D721Med (cell line): Measurements from ENCODE around the gene UBE2Z.
"Not testable (repeated sequence)": the region's sequence is repeated elsewhere in the genome, so short reads cannot be mapped to it uniquely, and the experiment has no call there.

Source experiments
- DNase-seq: peaks from one replicate; pipeline ENCODE4 v3.0.0; 2011; ENCODE audit warnings: low spot score; ENCODE audit not compliant: insufficient read length
- FAIRE-seq: peaks from 2 replicates; lab custom pipeline; 2011; peaks lifted over from hg19 to GRCh38; lab: Jason Lieb, UNC
- CTCF ChIP-seq: IDR thresholded peaks from 2 replicates; pipeline ENCODE4 v1.5.1; 2012; ENCODE audit warnings: mild to moderate bottlenecking, control low read depth; ENCODE audit not compliant: insufficient read depth; ENCODE audit errors: missing control alignments

The UBE2Z gene

GRCh38 chr17:48933035-48933434 lies 24.8 kb downstream of the UBE2Z start:
- FAIRE-seq = no peak
- no peak for TF ChIP-seq CTCF

GRCh38 chr17:48944515-48945260 lies 36.5 kb downstream of the UBE2Z start, which contains the start of gene SNF8:
Gene SNF8, minus strand, starts transcription at chr17:48944842. Its CDS starts 108 bp downstream, at chr17:48944734.
- no peak for FAIRE-seq
- no peak for TF ChIP-seq CTCF
- peak; percentile 97 for DNase-seq

More at GRCh38 chr17:48933035-48933434, 24.8 kb downstream of the UBE2Z start:
- no peak for DNase-seq

GRCh38 chr17:48945261-48945651 lies 37.0 kb downstream of the UBE2Z start:
- DNase-seq, FAIRE-seq: not testable (repeated sequence)

- no peak for DNase-seq
- no peak for TF ChIP-seq CTCF
- FAIRE-seq = no peak
These were observed 43.4 kb downstream of the UBE2Z start for GRCh38 chr17:48951572-48951971.

GRCh38 chr17:48952904-48953303 lies 44.7 kb downstream of the UBE2Z start:
- no peak for FAIRE-seq

GRCh38 chr17:48954300-48954755 lies 46.1 kb downstream of the UBE2Z start:
- no peak for DNase-seq
- FAIRE-seq = no peak
- TF ChIP-seq CTCF = peak; percentile 93

More at GRCh38 chr17:48952904-48953303, 44.7 kb downstream of the UBE2Z start:
- no peak for TF ChIP-seq CTCF
- DNase-seq = no peak

- TF ChIP-seq CTCF = no peak
- no peak for FAIRE-seq
- DNase-seq = no peak
These were observed 52.8 kb downstream of the UBE2Z start for GRCh38 chr17:48960834-48961515.
